ENCODE measurements around the gene LDLRAD4.

DNA sequence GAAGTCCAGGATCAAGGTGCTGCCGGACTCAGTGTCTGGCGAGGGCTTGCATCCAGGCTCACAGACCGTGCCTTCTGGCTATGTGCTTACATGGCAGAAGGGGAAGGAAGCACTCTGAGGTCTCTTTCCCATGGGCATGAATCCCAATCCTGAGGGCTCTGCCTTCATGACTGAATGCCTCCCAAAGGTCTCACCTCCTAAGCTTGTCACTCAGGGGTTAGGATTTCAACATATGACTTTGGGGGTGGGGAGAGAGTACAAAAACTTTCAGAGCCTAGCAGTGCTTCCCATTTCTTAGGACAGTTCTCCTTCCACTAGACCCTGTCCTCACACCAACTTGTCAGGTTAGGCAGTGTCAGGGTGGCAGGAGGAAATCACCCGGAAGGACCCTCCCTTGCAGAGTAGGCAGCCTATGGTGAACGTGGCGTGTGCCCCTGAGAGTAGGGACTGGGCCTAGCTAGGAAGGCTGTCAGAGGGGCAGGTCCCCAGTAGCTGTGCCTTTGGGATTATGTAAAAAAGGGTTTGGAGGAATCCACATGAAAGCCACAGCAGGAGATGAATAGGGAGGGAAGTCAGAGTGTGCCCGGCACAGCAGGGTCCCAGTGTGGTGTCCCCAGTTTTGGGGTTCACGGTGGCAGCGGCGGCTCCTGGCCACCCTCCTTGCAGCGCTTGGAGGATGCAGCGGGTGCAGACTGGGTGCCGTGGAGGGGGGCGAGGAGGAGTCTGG is 233.3 kb downstream of the LDLRAD4 start:
- no peak for TF ChIP-seq EZH2 (IDR thresholded peaks at IDR 0.05; ENCODE audit: low read length, unreplicated experiment)
- TF ChIP-seq, protein P1, sequence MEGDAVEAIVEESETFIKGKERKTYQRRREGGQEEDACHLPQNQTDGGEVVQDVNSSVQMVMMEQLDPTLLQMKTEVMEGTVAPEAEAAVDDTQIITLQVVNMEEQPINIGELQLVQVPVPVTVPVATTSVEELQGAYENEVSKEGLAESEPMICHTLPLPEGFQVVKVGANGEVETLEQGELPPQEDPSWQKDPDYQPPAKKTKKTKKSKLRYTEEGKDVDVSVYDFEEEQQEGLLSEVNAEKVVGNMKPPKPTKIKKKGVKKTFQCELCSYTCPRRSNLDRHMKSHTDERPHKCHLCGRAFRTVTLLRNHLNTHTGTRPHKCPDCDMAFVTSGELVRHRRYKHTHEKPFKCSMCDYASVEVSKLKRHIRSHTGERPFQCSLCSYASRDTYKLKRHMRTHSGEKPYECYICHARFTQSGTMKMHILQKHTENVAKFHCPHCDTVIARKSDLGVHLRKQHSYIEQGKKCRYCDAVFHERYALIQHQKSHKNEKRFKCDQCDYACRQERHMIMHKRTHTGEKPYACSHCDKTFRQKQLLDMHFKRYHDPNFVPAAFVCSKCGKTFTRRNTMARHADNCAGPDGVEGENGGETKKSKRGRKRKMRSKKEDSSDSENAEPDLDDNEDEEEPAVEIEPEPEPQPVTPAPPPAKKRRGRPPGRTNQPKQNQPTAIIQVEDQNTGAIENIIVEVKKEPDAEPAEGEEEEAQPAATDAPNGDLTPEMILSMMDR (conservative IDR thresholded peaks at IDR 0.05; ENCODE audit: low read depth, low read length): no peak
